GM21576 (cell line): Measurements from ENCODE around the gene RHNO1.

Experiments
- ATAC-seq: cut with Tn5 transposase; IDR thresholded peaks from one replicate; pipeline ENCODE4 v1.9.1; 2021; ENCODE audit warnings: mild to moderate bottlenecking, moderate library complexity; ENCODE audit not compliant: unreplicated experiment

The RHNO1 gene

DNA sequence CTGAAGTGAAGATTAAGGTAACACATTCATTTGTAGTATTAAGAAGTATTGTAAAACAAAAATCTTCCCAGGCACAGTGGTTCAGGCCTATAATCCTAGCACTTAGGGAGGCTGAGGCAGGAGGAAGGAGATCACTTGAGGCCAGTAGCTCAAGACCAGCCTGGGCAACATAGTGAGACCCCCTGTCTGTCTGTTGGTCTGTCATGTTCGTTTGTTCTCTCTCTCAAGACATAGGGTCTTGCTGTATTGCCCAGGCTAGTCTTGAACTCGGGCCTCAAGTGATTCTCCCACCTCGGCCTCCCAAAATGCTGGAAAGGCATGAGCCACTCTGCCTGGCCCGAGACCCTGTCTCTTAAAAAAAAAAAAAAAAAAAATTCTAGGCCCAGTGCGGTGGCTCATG, 20.4 kb downstream of the RHNO1 start:
- no peak for ATAC-seq

DNA sequence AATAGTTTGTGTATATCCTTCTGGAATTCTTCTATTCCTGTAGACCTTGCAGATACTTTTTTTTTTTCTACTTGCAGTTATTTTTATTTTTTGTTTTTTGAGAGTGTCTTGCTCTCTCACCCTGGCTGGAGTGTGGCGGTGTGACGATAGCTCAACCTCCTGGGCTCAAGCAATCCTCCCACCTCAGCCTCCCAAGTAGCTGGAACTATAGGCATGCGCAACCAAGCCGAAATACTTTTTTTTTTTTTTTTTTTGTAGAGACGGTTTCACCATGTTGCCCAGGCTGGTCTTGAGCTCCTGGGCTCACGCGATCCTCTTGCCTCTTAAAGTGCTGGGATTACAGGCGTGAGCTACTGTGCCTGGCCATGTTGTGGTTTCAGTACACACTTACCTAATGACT, 23.6 kb downstream of the RHNO1 start:
- no peak for ATAC-seq

DNA sequence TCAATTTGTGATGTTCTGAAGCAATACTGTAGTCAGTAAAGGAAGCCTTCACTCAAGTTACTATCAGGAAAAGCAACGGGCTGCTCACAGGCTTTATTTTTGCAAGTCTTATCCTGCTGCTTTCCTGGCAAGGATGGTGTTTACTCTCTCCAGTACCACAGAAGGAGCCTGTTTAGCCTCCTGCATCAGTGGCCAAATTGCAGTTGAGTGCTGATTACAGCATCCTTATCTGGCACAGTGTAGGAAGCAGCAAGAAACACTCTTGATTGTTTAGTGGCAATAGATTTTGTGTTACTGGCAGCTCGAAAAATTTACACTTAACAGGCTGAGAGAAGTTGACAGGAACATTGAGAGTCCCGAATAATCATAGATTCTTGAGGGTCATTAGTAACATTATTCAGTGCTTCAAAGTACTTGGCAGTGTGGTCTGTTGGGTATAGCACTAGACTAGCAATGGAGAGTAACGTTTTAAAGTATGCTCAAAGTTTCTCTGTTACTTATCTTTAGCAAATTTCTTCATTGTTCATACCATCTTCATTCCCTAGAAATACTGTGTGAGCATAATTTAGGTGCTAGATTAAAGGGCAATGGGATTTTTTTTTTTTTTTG, 25.4 kb downstream of the RHNO1 start:
- ATAC-seq: no peak

DNA sequence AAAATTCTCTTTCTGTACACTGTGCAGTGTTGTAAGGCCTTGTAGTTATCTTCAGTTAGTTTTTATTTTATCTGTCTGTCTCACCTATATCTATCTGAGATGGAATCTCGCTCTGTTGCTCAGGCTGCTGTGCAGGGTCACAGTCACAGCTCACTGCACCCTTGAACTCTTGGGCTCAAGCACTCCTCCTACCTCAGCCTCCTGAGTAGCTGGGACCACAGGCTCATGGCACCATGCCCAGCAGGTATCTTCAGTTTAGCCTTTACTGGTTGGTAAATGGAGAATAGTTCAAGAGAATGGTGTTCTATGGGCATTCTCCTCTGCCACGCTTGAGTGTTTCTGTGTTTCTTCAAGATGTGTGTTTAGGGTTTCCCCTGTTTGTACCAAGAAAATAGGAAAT, 27.2 kb downstream of the RHNO1 start:
- no peak for ATAC-seq

DNA sequence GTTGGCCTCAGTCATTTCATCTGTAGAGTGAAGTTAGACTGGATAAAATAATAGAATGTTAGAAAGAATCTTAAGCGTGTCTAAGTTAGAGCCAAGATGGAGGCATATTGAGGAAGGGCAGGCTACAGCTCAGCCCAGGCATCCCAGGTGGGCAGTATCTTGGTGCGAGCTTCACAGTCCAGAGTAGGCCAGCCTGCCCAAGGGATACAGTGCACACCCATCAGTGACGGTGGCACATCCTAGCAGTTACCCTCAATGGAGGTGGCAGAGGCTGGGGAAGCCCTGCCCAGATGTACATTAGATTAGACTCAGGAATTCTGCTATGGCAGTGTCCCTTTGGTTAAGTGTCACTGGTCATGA, 35.2 kb downstream of the RHNO1 start:
- ATAC-seq: no peak

DNA sequence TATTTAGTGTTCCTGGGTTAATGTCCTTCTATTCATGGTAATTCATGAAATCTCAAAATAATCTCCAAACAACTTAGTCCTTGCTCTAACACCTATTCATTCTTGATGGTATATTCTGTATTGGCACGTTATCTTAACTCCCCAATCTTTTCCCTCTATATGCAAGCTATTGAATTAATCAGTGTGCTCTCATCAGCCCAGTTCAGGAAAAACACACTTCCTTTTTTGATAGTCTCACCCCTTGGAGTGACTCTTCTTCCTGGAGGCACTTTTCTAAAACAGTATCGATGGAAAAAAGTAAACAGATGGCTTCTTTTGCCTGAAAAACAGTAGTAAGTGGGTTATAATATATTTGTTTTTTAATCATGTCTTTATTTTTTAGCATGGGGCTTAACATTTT, 42.2 kb downstream of the RHNO1 start:
- no peak for ATAC-seq

DNA sequence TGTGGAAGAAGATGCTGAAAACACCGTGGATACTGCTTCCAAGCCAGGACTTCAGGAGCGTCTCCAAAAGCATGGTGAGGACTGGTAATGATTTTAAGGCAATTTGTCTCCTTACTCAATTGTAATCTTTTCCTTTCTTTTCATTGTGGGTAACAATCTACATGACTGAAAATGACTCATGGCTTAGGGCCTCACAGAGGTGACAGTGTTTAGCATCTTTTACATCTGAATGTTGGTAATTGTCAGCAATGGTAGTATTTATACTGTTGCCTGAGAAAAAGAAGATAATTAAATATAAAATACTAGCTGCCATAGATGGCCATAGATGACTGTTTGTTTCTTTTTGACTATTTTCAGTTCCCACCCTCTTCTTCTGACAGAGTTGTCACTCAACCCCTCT, 45.3 kb downstream of the RHNO1 start:
- ATAC-seq: no peak

DNA sequence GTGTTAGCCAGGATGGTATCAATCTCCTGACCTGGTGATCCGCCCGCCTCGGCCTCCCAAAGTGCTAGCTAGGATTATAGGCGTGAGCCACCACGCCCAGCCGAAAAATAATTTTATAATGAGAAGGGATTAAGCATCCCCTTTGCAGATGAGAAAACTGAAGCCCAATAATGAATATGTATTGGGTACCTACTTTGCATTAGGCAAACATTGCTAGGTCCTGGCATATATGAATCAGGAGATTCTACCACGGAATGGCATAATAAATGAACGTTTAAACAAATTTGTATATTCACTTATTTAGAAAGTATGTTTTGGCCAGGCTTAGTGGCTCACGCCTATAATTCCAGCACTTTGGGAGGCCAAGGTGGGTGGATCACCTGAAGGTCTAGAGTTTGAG, 46.0 kb downstream of the RHNO1 start:
- no peak for ATAC-seq

DNA sequence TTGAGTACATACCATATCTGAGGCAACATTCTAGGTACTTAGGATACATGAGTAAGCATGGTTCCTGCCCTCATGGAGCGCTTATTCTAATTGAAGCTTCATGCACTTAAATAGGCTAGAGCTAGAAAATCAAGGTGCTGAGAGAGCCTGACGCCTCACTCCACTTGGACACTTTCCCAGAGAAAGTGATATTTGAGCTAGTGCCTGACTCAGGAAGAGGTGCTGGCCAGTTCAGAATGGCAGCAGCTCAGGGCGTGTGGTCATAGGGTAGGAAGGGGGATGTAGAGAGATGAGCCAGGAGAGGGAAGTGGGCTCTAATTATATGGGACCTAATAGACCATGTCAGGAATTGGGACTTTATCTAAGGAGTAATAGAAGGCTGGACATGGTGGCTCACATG, 47.0 kb downstream of the RHNO1 start:
- no peak for ATAC-seq

DNA sequence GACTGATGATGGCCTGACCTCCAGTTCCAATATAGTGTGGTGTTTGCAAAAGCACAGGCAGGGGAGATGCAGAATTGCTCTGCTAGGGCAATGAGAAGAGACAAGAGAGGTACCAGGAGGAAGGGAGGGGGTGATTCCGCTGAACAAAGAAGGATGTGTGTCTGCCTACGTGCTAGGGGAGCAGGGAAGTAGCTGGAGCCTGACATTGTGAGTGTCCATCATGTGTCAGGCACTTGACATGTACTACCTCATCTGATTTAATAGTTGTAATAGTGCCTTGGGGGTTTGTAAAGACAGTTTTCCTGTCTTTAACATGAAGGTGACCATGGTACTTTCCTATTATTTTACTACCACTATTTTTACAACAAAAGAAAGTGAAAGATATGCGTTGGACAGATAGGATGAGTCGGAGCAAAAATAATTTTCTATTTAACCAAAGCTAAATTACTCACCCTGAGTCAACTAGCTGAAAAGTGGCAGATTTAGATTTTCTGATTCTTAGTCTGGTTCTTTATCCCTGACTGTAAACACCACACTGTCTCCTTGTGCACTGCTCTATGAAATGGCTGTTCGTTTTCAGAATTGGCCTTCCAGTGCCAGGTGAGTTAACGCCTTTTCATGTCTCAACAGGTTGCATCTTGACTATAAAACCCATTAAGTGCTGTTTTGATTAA, 48.4 kb downstream of the RHNO1 start:
- ATAC-seq: no peak

DNA sequence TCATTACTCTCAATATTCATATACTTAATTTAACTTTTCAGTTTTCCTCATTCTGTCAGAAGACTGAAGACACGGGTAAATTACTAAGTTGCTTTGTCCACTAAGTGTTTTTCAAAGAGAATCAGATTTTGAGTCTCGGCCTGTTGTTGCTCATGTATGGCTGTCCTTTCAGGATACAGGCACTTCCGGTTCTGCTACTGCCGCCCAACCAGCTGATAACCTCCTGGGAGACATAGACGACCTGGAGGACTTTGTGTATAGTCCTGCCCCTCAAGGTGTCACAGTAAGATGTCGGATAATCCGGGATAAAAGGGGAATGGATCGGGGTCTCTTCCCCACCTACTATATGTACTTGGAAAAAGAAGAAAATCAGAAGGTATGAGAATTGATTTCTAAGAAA, 53.8 kb downstream of the RHNO1 start:
- ATAC-seq: no peak

DNA sequence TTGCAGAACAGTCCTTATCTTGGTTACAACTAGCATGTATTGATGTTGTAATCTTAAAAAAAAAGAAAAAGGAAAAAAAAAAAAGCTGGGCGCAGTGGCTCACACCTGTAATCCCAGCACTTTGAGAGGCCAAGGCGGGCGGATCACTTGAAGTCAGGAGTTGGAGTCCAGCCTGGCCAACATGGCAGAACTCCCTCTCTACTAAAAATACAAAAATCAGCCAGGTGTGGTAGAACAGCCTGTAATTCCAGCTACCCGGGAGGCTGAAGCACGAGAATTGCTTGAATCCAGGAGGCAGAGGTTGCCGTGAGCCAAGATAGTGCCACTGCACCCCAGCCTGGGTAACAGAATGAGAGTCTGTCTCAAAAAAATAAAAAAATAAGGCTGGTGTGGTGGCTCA, 56.6 kb downstream of the RHNO1 start:
- ATAC-seq: no peak

DNA sequence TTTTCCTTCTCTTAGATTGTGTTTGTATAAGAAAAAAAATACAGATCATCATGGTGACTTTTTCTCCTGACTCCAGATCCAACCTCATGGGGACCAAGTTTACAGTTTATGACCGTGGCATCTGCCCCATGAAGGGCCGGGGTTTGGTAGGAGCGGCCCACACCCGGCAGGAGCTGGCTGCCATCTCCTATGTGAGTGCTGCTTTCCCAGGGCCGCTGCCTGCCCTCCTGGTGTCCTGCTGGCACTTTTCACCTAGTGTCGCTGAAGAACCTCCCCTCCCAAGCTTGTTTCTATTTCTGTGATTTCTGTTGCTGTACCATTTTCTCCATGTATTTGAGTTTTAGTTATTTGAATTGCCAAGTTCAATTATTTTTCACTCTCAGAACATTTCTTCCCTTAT, 57.3 kb downstream of the RHNO1 start:
- ATAC-seq: no peak

DNA sequence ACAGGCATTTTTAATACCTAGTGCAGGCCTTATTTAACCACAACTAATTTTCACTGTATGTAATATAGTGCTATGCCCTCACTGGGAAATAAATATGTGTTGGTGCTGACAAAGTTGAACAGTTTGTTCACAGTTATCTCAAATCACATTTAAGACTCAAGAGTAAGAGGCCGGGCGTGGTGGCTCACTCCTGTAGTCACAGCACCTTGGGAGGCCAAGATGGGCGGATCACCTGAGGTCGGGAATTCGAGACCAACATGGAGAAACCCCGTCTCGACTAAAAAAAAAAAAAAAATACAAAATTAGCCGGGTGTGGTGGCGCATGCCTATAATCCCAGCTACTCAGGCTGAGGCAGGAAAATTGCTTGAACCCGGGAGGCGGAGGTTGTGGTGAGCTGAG, 59.3 kb downstream of the RHNO1 start:
- no peak for ATAC-seq

DNA sequence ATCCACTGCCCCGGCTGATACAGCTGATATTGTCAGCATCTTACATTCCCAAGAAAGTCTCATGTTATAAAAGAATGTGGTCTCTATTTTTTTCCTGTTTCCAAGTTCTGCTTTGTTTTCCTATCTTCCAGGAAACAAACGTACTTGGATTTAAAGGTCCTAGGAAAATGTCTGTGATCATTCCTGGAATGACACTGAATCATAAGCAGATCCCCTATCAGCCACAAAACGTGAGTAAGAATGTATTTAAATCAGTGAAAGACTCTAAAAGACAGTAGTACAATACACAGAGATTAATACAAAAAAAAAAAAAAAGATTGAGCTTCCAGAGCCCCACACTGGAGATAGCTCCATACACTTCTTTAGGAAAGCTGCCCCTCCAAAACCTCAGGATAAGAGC, 60.5 kb downstream of the RHNO1 start:
- ATAC-seq: no peak
